K562 (cell line): ENCODE measurements around the gene ZNF689. TPM values are rescaled to one million over a fixed set of nuclear protein-coding genes. Genes with fewer than 3 reads are reported as not detected.

ENCODE experiments used
- MEF2A ChIP-seq: IDR thresholded peaks from 2 replicates; pipeline ENCODE4 v1.6.1; 2011; ENCODE audit warnings: low read depth, mild to moderate bottlenecking, low read length, moderate library complexity; ENCODE audit not compliant: control insufficient read depth
- NCOA2 ChIP-seq, 2 experiments: fragments of 450-650 bp; IDR thresholded peaks; 2 replicates each; pipeline ENCODE4 v1.6.1; 2018; ENCODE audit warnings: mild to moderate bottlenecking in 2 of 2, moderate library complexity in 1 of 2; ENCODE audit not compliant: partially characterized antibody in 2 of 2
- NFIC ChIP-seq: fragments of 450-650 bp; IDR thresholded peaks from 2 replicates; pipeline ENCODE4 v1.6.1; 2017; ENCODE audit warnings: mild to moderate bottlenecking, inconsistent platforms
- NR2C2 ChIP-seq, 2 experiments: fragments of 200-800 bp in 1 of 2; sonication (Bioruptor generic) in 1 of 2; sonication (generic) in 1 of 2; formaldehyde crosslinking in 1 of 2; IDR thresholded peaks; 2 replicates each; pipeline versions ENCODE4 v1.6.1 to v1.8.0; 2016 to 2022; ENCODE audit warnings: mild to moderate bottlenecking in 1 of 2, missing compliant biosample characterization in 1 of 2, missing genetic modification characterization in 1 of 2, missing genetic modification reagents in 1 of 2
- PRMT5 ChIP-seq: sonication (generic); formaldehyde crosslinking; IDR thresholded peaks from 2 replicates; pipeline ENCODE4 v1.5.0; 2020; ENCODE audit warnings: missing genetic modification reagents
- SRF ChIP-seq, 2 experiments: fragments of 250-450, 450-650 bp in 1 of 2; sonication (Bioruptor Pico) in 1 of 2; sonication (generic) in 1 of 2; formaldehyde crosslinking; IDR thresholded peaks; 2 replicates each; pipeline versions ENCODE4 v1.5.0 to v1.5.1; 2020 to 2022; ENCODE audit warnings: mild to moderate bottlenecking in 1 of 2, missing genetic modification reagents in 1 of 2
- TAF1 ChIP-seq: IDR thresholded peaks from 2 replicates; pipeline ENCODE4 v1.6.1; 2011; ENCODE audit warnings: mild to moderate bottlenecking, low read length, moderate library complexity; ENCODE audit not compliant: insufficient read depth, control insufficient read depth, severe bottlenecking; ENCODE audit errors: extremely low read depth
- TEAD4 ChIP-seq, 2 experiments: sonication (generic) in 1 of 2; formaldehyde crosslinking in 1 of 2; IDR thresholded peaks; 2 replicates each; pipeline versions ENCODE4 v1.6.1 to v1.8.0; 2012 to 2022; ENCODE audit warnings: borderline replicate concordance in 1 of 2, inconsistent platforms in 1 of 2, low read length in 1 of 2, mild to moderate bottlenecking in 1 of 2, missing genetic modification reagents in 1 of 2
- ZNF79 ChIP-seq: fragments of 250-450 bp; sonication (Bioruptor Pico); IDR thresholded peaks from 2 replicates; pipeline ENCODE4 v1.4.0; 2020; ENCODE audit warnings: low read depth, mild to moderate bottlenecking, moderate library complexity
- polyA plus RNA-seq, 8 experiments: library from polyadenylated mRNA; depleted of rRNA in 4 of 8; stranded (reverse) in 5 of 8; unstranded in 3 of 8; fragments of >200 nt; fragmentation: Nextera tagmentation in 2 of 8; fragmentation: Illumina TruSeq in 1 of 8; extraction: Ambion mirVana in 2 of 8; extraction: Trizol in 1 of 8; gene quantifications; 2 replicates each; pipeline versions ENCODE4 v1.2.1 to v1.2.3, GENCODE V29; 2011 to 2014; ENCODE audit warnings: inconsistent platforms in 1 of 8, missing spikeins in 1 of 8
- total RNA-seq, 7 experiments: library from RNA; depleted of rRNA in 6 of 7; stranded (reverse); fragments of >200 nt in 6 of 7; fragmentation: Illumina TruSeq in 2 of 7; extraction: Trizol in 2 of 7; gene quantifications; 2 replicates each; pipeline versions ENCODE4 v1.2.1 to v1.2.3, GENCODE V29; 2011 to 2021; ENCODE audit warnings: low replicate concordance in 1 of 7
- TF ChIP-seq, protein P1 (sequence below): fragments of 250-450 bp; sonication (Bioruptor Pico); IDR thresholded peaks from 2 replicates; pipeline ENCODE4 v1.5.0; 2021
- TF ChIP-seq, protein P2 (sequence below): IDR thresholded peaks from 2 replicates; pipeline ENCODE4 v1.6.1; 2011; ENCODE audit not compliant: insufficient read length; ENCODE audit errors: extremely low read depth
- TF ChIP-seq, protein P3 (sequence below): fragments of 250-450 bp; sonication (Bioruptor Pico); IDR thresholded peaks from 2 replicates; pipeline ENCODE4 v1.8.0; 2021; ENCODE audit warnings: moderate library complexity, mild to moderate bottlenecking, inconsistent platforms
- TF ChIP-seq, protein P4 (sequence below), 3 experiments: fragments of 200-800 bp in 1 of 3; sonication (Bioruptor generic) in 1 of 3; sonication (generic) in 1 of 3; formaldehyde crosslinking in 1 of 3; IDR thresholded peaks; 2 replicates each; pipeline versions ENCODE4 v1.6.1 to v1.8.0; 2016 to 2022; ENCODE audit warnings: mild to moderate bottlenecking in 2 of 3, missing compliant biosample characterization in 2 of 3, missing genetic modification characterization in 2 of 3, missing genetic modification reagents in 1 of 3
- TF ChIP-seq, protein P5 (sequence below): fragments of 450-650 bp; IDR thresholded peaks from 2 replicates; pipeline ENCODE4 v1.6.1; 2014; ENCODE audit warnings: low read depth, mild to moderate bottlenecking, moderate library complexity, borderline replicate concordance
- TF ChIP-seq, protein P6 (sequence below): sonication (generic); formaldehyde crosslinking; IDR thresholded peaks from 2 replicates; pipeline ENCODE4 v1.8.0; 2022; ENCODE audit warnings: missing genetic modification reagents, mild to moderate bottlenecking, moderate library complexity, borderline replicate concordance
- TF ChIP-seq, protein P7 (sequence below): fragments of 250-450 bp; sonication (Bioruptor Pico); IDR thresholded peaks from 2 replicates; pipeline ENCODE4 v1.5.0; 2021; ENCODE audit warnings: mild to moderate bottlenecking, borderline replicate concordance

ZNF689 gene
- total and polyA plus RNA-seq, 9 of the 15 experiments (the other 6 are each of a cell fraction or from before 2014, with no cell fraction given): 5.4 to 15.4 (median 10.8) TPM

DNA sequence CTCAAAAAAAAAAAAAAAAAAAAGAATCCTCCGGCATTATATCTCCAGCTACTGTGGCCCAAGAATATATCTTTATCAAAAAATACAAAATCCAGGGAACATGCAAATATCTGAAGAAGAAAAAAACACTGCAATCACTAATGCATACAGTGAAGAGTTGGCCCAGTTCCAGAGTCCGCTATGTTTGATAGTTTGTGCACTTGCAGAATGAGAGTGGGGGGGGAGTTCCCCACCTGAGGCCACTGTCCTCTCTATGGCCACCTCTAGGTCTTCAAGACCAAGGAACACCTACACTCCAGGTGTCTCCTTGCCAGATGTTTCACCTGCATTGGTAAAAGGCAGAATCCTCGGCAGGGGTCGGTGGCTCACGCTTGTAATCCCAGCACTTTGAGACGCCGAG is 28.7 kb downstream of the ZNF689 start (continued):
- TF ChIP-seq, protein P1, sequence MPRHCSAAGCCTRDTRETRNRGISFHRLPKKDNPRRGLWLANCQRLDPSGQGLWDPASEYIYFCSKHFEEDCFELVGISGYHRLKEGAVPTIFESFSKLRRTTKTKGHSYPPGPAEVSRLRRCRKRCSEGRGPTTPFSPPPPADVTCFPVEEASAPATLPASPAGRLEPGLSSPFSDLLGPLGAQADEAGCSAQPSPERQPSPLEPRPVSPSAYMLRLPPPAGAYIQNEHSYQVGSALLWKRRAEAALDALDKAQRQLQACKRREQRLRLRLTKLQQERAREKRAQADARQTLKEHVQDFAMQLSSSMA (CRISPR knock-in tag): no peak
- TF ChIP-seq NR2C2 (CRISPR knock-in tag; IDR thresholded peaks at IDR 0.05): no peak
- TF ChIP-seq NR2C2 (tag; IDR thresholded peaks at IDR 0.05): no peak
- TF ChIP-seq, protein P2, sequence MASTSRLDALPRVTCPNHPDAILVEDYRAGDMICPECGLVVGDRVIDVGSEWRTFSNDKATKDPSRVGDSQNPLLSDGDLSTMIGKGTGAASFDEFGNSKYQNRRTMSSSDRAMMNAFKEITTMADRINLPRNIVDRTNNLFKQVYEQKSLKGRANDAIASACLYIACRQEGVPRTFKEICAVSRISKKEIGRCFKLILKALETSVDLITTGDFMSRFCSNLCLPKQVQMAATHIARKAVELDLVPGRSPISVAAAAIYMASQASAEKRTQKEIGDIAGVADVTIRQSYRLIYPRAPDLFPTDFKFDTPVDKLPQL: no peak
- TF ChIP-seq, protein P3, sequence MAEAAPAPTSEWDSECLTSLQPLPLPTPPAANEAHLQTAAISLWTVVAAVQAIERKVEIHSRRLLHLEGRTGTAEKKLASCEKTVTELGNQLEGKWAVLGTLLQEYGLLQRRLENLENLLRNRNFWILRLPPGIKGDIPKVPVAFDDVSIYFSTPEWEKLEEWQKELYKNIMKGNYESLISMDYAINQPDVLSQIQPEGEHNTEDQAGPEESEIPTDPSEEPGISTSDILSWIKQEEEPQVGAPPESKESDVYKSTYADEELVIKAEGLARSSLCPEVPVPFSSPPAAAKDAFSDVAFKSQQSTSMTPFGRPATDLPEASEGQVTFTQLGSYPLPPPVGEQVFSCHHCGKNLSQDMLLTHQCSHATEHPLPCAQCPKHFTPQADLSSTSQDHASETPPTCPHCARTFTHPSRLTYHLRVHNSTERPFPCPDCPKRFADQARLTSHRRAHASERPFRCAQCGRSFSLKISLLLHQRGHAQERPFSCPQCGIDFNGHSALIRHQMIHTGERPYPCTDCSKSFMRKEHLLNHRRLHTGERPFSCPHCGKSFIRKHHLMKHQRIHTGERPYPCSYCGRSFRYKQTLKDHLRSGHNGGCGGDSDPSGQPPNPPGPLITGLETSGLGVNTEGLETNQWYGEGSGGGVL (CRISPR knock-in tag): no peak
- TF ChIP-seq ZNF79: no peak
- no peak for TF ChIP-seq SRF (CRISPR knock-in tag; IDR thresholded peaks at IDR 0.05)
- TF ChIP-seq, protein P4, sequence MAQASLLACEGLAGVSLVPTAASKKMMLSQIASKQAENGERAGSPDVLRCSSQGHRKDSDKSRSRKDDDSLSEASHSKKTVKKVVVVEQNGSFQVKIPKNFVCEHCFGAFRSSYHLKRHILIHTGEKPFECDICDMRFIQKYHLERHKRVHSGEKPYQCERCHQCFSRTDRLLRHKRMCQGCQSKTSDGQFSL (CRISPR knock-in tag; IDR thresholded peaks at IDR 0.05): peak; percentile 81
- TF ChIP-seq, protein P4 (tag; IDR thresholded peaks at IDR 0.05): no peak
- no peak for TF ChIP-seq TEAD4 (IDR thresholded peaks at IDR 0.05; ENCODE audit: low read length)
- TF ChIP-seq TEAD4 (CRISPR knock-in tag; IDR thresholded peaks at IDR 0.05; ENCODE audit: borderline replicate concordance): 0 out of 2 replicates have a peak, but pooled peaks have one; percentile 33
- TF ChIP-seq NFIC: peak; percentile 88
- TF ChIP-seq NCOA2 (IDR thresholded peaks at IDR 0.05; ENCODE audit: partially characterized antibody in 2 of 2): no peak
- TF ChIP-seq, protein P5, sequence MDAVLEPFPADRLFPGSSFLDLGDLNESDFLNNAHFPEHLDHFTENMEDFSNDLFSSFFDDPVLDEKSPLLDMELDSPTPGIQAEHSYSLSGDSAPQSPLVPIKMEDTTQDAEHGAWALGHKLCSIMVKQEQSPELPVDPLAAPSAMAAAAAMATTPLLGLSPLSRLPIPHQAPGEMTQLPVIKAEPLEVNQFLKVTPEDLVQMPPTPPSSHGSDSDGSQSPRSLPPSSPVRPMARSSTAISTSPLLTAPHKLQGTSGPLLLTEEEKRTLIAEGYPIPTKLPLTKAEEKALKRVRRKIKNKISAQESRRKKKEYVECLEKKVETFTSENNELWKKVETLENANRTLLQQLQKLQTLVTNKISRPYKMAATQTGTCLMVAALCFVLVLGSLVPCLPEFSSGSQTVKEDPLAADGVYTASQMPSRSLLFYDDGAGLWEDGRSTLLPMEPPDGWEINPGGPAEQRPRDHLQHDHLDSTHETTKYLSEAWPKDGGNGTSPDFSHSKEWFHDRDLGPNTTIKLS: no peak
- no peak for TF ChIP-seq PRMT5 (CRISPR knock-in tag)
- no peak for TF ChIP-seq TAF1
- no peak for TF ChIP-seq MEF2A
- TF ChIP-seq, protein P6, sequence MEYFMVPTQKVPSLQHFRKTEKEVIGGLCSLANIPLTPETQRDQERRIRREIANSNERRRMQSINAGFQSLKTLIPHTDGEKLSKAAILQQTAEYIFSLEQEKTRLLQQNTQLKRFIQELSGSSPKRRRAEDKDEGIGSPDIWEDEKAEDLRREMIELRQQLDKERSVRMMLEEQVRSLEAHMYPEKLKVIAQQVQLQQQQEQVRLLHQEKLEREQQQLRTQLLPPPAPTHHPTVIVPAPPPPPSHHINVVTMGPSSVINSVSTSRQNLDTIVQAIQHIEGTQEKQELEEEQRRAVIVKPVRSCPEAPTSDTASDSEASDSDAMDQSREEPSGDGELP (CRISPR knock-in tag): no peak
- TF ChIP-seq, protein P7, sequence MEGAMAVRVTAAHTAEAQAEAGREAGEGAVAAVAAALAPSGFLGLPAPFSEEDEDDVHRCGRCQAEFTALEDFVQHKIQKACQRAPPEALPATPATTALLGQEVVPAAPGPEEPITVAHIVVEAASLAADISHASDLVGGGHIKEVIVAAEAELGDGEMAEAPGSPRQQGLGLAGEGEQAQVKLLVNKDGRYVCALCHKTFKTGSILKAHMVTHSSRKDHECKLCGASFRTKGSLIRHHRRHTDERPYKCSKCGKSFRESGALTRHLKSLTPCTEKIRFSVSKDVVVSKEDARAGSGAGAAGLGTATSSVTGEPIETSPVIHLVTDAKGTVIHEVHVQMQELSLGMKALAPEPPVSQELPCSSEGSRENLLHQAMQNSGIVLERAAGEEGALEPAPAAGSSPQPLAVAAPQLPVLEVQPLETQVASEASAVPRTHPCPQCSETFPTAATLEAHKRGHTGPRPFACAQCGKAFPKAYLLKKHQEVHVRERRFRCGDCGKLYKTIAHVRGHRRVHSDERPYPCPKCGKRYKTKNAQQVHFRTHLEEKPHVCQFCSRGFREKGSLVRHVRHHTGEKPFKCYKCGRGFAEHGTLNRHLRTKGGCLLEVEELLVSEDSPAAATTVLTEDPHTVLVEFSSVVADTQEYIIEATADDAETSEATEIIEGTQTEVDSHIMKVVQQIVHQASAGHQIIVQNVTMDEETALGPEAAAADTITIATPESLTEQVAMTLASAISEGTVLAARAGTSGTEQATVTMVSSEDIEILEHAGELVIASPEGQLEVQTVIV (CRISPR knock-in tag): no peak
- TF ChIP-seq, all 486 proteins: peak for 4
